GM19395 (cell line): ENCODE data around the gene GALNT10.

Experiments used
- ATAC-seq: cut with Tn5 transposase; IDR thresholded peaks from one replicate; pipeline ENCODE4 v1.9.1; 2021; ENCODE audit warnings: mild to moderate bottlenecking, moderate library complexity; ENCODE audit not compliant: unreplicated experiment

GALNT10 gene

DNA sequence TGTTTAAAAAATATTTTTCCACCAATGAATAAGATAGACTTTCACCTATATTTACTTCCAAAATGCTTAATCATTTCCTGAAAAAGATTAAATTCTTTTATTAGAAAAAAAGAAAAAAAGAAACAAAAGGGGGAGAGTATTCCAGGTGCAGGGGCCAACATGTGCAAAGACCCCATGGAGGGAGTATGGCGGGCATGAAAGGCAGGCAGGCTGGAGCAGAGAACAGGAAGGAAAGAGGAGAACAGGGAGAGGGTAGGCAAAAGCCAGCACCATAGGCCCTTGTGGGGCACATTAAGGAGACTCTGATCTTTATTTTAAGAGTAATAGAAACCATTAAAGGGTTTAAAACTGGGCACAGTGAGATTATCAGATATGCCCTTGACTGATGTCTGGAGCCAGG lies 238.8 kb downstream of the GALNT10 start:
- no peak for ATAC-seq

GRCh38 chr5:154430466-154430865 lies 239.9 kb downstream of the GALNT10 start:
- no peak for ATAC-seq

DNA sequence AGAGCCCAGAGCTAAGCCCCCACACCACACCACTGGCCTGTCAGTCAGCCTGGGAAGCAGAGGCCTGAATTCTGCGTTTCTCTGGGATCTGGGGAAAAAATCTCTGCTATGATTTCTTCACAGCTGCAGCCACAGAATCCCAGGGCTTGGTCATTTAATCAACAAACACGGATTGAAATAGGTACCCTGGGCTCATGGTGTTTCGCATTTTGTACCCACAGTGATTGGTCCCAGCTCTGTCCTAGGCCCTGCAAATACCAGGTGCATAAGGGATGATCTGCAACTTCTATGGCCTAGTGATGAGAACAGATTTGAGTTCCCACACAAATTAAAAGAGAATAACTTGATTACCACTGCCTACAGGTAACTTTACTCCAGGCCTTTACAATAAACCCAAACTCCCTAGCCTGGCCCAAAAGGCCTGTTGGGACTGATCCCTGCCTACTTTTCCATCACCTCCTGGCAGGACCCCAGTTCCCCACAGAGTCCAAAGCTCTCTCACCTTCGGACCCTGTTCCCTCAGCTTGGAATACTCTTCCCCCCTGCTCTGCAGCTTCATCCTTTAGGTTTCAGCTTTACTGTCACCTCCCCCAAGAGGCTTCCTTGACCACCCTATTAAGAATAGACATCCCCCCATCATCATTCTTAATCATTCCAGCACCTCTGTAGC lies 240.6 kb downstream of the GALNT10 start:
- ATAC-seq, result no peak

- no peak for ATAC-seq
Measured at GRCh38 chr5:154435226-154435625, 244.7 kb downstream of the GALNT10 start.

- no peak for ATAC-seq
Measured at GRCh38 chr5:154437281-154437965, 246.9 kb downstream of the GALNT10 start.

- no peak for ATAC-seq
Measured at GRCh38 chr5:154440540-154440939, 250.0 kb downstream of the GALNT10 start.

- ATAC-seq, result no peak
Measured at GRCh38 chr5:154442801-154443200, 252.3 kb downstream of the GALNT10 start.

- ATAC-seq, result peak; percentile 22
Measured at GRCh38 chr5:154444556-154445421, 254.3 kb downstream of the GALNT10 start.

DNA sequence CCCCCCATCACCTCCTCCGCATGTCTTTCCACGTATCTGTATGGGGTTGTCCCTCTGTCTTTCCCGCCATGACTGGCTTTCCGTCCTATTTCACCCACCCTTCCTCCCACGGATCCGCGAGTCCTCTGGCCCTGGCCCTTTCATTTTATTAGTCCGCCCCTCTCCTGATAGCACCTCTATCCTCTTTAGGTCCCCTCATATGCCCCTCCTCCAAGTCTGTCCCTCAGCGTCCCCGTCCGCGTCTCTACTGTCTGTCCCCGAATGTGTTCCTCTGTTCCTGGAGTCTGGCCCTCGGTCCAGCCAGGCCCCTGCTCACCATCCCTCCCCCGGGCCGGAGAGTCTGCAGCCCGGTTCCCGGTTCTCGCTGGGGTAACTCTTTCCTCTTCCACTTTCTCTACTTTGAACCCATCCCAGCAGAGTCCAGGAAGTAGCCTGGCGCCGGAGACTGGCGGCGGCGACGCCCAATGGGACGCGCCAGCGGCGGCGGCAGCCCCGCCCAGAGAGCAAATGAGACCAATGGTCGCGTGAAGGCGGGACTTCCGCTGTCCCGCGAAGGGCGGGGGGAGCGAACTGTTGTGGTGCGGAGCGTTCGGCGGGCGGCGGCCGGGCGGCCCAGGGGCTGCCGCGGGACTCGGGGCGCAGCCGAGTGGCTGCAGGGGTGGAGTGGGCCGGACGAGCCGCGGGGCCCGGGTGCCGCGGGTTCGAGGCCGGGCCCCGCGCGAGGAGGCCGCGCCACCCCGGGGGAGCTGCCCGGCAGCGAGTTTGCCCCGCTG lies 255.1 kb downstream of the GALNT10 start, which contains the start of gene SAP30L:
SAP30L (plus strand) TSS at position 576 of the 773 bp plus-strand sequence. CDS start 608 bp downstream, outside the sequence.
- peak; percentile 92 for ATAC-seq

- ATAC-seq, result peak; percentile 19
Measured at GRCh38 chr5:154446195-154447088, 255.9 kb downstream of the GALNT10 start.

GRCh38 chr5:154447089-154447725 lies 256.7 kb downstream of the GALNT10 start:
- ATAC-seq, result no peak

DNA sequence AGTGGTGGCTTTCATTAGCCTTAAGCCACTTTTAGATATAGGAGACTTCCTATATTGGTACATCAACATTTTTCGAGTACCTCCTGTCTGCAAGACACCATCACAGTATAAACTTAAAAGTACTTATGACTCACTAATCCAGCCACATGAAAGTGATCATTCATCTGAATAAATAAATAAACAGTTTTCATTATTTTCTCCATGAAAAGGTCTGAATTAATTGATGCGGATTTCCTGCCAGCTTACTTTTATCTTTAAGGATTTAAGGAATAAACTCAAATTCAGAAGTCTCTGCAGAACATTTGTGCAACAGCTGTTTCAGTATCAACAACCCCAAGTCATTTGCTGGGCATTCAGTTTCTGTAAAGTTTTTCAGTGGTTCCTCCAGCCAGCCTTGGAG lies 259.3 kb downstream of the GALNT10 start:
- no peak for ATAC-seq

DNA sequence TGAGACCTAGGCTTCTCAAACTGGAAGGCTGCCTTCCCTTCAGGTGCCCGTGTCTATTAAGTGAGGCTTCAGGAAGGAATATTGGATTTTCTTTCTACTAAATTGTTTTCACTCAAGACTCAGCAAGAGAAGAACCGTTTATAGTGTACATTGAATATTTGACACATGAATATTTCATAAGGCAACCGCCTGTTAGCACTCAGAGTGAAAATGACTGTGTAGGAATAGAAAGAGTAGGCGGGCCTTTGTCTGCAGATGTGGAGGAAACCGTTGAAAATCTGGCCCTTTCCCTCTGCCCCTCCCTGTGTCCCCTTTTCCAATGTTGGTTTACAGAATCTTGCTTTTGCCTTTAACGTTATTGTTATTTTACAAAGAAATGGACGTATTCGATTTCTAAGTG lies 261.4 kb downstream of the GALNT10 start:
- no peak for ATAC-seq

DNA sequence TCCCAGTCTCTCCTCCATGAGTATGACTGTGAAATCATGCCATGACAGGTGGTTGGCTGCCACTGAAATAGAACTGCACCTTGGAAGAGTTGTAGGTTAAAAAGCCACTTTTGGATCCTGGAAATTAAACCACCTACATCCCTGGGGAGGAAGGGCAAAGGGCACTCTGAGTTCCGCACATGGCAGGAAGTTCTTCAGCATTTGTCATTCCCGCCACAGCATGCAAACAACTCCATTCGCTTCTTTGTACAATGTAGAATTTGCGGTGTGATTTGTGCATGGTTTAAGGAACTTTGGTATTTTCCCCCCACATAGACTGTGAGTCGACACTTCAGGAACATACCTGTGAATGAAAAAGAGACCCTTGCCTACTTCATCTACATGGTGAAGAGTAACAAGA lies 265.1 kb downstream of the GALNT10 start:
- no peak for ATAC-seq

- no peak for ATAC-seq
Measured at GRCh38 chr5:154456540-154456939, 266.0 kb downstream of the GALNT10 start.

GRCh38 chr5:154459015-154459414 lies 268.5 kb downstream of the GALNT10 start:
- no peak for ATAC-seq

DNA sequence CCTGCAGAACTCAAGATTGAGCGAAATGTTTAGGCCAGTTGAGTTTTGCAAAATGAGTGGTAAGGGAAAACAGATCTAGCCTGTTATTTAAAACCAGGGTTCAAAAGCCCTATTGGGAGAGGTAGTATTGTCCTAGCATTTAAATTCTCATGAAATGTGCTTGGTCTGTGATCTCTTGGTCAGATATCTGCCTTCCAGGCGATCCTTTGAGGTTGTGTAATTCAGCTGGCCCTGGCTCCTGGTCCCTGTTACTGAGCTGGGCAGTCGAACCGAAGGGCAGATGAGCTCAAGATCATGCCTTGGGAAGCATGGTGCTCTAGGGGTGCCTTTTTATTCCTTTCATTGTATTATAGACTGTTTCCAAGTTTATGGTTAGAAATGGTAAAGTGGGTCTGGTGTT lies 269.6 kb downstream of the GALNT10 start:
- ATAC-seq, result no peak

- ATAC-seq, result no peak
Measured at GRCh38 chr5:154461531-154461930, 271.0 kb downstream of the GALNT10 start.

GRCh38 chr5:154464438-154464837 lies 273.9 kb downstream of the GALNT10 start:
- ATAC-seq, result no peak
